HG03558 (cell line): ENCODE data around the gene ATF2.

Experiments
- ATAC-seq: cut with Tn5 transposase; IDR thresholded peaks from one replicate; pipeline ENCODE4 v1.9.1; 2021; ENCODE audit warnings: moderate number of reproducible peaks; ENCODE audit not compliant: unreplicated experiment; ENCODE audit errors: extremely low read depth

Gene ATF2

DNA sequence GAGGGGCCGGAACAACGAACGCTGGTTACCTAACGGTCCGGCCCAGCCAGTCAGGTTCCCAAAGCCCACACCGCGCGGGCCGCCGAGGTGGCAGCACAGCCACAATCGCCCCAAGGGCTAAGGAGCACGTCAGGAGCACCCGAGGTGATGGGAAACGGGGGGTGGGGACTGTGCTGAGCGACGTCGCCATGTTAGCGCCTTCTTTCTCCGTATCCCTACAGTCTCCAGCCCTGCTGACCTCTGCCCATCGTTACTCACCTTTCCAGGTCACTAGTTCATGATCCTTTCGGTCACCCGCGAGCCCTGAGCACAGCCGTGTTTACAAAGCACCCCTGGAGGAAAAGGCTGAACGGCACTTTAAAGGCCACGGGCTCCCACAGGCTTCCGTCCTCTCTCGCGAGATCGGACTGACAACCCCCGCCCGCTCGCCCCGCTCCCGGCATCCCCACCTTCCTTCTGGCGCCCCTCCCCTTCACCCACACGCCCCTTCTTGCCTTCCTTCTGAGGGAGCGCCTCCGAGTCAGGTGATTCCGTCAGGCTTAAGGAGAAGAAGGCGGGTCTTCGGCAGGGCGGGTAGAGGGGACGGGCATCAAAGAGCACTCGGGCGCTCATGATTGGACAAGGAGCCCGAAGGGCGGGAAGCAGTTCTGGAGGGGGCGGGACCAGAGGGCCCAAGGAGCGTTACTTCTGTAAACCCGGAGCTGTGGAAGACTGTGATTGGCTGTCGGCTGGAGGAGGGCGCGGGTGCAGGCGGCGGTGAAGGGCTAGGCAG is at the start of gene ATF2:
Gene ATF2 (minus strand): TSS at position 412 of the 772 bp plus-strand sequence. CDS start 31,760 bp downstream, outside the sequence.
- peak; percentile 93 for ATAC-seq

GRCh38 chr2:175207741-175208438 is 39.9 kb upstream of the ATF2 start:
- ATAC-seq = no peak

GRCh38 chr2:175206866-175207265 is 38.9 kb upstream of the ATF2 start:
- ATAC-seq = no peak

DNA sequence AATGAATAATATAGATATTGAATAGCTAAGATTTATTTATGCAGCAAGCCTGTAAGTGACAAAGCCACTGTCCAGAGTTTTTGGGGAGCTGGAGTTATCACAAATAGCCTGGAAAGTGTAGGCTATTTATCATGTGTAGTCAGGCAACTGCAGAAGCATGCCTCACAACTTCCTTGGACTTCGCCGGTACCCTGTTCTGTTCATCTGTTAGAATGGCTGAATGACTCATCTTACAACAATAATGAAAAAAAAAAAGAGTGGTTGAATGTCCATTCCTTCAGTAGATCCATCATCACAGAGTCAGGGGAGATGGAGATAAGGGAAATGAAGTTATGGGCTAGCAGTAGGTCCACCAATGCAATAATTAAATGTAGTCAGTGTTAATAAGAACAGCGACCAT is 37.5 kb upstream of the ATF2 start:
- ATAC-seq = no peak

- ATAC-seq = no peak
These were observed 35.9 kb upstream of the ATF2 start for GRCh38 chr2:175203621-175204496.

DNA sequence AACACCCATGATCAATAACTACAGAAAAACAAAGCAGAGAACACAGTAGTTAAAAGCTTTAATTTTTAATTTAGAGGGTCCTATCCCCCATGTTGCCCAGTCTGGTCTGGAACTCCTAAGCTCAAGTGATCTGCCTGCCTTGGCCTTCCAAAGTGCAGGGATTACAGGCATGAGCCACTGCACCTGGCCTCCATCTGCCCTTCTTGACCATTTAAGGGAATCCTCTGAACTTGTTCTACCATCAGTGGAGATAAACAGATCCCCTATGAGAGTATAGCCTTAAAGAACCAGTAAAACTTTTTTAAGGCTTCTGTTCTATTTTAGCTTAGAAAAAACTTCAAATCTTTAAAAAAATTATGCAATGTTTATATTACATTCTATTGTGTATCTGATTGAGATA is 27.0 kb upstream of the ATF2 start:
- no peak for ATAC-seq

DNA sequence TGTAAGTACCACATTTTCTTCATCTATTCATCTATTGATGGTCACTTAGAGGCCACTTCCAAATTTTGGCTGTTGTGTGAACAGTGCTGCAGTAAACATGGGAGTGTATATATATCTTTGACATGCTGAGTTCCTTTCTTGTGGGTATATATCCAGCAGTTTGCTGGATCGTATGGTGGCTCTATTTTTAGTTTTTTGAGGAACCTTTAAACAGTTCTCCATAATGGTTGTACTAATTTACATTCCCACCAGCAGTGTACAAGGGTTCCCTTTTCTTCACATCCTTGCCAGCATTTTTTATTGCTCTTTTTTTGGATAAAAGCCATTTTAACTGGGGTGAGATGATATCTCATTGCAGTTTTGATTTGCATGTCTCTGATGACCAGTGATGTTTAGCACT is 20.8 kb upstream of the ATF2 start:
- no peak for ATAC-seq

DNA sequence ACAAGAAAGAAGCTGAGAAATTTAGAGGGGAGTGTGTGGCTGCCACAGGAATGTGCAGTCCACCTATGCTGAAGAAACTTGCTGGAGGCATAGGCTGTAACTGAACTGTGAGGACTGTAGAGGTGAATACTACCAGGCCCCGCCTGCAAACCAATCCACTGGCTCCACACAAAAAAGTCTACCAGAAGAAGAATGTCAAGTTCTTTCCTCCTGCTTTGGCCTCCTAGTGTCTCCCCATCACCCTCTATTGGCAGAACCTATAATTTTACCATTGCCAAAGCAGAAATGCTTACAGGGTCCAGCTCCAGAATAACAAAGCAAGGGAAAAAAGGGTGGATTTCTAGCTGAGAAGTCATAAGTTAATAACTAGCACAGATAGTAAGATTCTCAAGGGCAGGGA is 19.4 kb upstream of the ATF2 start:
- no peak for ATAC-seq

- no peak for ATAC-seq
These were observed 15.7 kb upstream of the ATF2 start for GRCh38 chr2:175183674-175184073.

DNA sequence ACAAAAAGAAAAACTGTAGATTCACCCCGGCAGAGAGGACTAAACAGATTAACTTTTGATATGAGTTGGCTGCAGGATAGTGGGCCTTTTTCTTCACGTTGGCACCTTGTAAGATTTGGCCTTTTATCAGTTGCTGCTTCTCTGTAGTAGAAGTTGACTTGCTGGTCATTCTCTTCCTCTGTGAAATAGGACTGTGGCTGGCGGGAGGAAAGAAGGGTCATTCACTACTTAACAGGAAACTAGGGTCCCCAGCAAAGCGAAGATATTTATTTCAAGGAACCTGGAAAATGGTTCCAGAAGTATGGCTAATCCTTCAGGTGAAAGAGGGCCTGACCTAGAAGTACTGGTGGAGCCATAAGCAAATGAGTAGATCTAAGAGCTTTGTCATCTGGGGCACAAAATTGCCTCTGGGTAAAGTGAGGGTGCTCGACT is 13.9 kb upstream of the ATF2 start:
- no peak for ATAC-seq

DNA sequence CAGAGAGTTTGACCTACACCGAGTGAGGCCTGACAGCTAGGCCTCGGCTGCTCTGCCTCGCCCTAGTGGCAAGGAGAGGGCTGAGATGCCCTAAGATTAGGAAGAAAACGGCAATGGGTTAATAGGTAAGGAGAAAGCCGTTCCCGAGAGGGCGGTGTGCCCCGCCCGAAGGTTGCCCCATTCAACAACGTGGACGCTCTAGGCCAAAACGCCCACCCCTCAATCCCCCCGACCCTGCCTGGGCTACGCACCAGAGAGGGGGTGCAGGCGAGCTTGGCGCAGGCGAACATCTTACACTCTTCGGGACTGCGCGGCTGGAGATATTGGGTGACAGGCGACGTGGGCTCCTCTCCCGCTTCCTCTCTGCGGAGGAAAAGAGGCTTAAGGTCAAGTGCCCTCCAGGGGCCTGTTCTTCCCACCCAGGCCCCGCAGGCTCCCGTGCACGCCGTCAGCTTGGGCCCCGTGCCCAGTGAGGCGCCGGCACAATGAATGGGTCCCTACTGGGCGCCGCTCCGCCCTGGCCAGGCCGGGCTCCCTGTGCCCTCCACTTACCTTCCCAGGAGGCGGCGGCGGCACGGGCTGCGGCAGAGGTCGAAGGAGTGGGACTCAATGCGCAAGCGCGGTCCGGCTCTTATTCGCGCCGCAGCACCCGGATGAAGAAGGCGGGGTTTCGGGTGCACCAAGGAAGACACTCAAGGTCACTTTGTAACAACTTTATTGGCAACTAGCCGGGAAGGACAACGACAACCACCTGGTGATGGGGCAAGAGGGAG is 13.3 kb upstream of the ATF2 start, which contains the start of gene ATP5MC3:
Gene ATP5MC3 (minus strand): TSS at position 607 of the 773 bp plus-strand sequence. CDS start 317 bp downstream, at position 290.
- ATAC-seq = peak; percentile 67

DNA sequence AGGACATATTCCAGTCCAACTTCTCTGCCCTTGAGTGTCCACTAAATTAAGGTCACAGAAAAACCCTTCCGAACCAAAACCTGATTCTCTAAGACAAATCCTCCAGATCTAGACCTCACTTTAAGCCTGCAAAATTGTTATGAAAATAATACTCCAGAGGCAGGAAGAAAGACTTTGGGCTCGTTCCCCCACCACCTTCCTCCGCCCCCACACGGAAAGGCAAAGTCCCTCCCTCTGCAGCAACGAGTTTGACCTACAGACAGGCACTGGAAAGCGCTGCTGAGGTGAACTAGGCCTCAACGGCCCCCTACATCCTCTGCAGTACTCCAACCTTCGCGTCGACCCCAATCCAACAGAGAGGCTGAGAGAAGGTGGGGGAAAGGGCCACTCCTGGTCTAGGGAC is 12.7 kb upstream of the ATF2 start:
- peak; percentile 37 for ATAC-seq

GRCh38 chr2:175176624-175177023 is 8.6 kb upstream of the ATF2 start:
- ATAC-seq = no peak

- ATAC-seq = no peak
These were observed 7.9 kb upstream of the ATF2 start for GRCh38 chr2:175175896-175176295.

- no peak for ATAC-seq
These were observed 7.3 kb upstream of the ATF2 start for GRCh38 chr2:175175320-175175719.

DNA sequence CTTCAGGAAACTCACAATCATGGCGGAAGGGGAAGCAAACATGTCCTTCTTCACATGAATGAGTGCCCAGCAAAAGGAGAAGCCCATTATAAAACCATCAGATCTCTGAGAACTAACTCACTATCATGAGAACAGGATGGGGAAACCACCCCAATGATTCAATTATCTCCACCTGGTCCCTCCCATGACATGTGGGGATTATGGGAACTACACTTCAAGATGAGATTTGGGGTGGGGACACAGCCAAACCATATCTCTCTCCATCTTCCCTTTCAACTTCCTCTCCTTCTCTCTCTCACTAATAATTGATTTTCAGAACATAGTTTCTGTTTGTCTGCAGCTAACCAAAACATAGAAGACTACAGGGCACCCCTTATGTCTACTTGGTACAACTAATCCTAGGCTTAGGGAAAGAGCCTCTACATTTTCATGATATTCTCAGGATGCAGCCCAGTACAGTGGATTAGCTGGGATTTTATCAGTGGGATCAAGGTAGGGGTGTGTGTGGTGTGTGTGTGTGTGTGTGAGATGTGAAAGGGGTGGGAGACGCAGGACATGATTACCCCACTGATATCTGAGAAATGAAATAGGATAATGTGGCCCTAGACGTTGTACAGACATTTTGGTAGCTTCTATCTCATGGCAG is 2.8 kb upstream of the ATF2 start:
- ATAC-seq = no peak

DNA sequence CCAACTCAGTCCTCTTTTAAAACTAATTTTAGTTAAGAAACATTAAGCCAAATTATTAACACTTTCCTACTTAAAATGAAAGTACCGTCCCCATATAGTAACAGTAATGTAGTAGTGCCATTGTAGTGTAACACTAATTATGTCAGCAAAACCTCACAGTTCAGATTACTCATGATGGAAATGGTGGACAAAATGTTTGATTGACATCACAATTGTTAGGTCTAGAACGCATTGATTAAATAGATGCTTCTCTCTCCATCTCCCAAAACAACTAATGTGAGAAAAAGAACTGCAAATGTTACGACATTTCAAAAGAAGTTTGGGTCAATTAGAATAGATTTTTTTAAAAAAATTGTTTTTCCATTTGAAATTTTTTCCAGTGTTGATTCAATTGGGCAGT is 1.2 kb upstream of the ATF2 start:
- no peak for ATAC-seq

DNA sequence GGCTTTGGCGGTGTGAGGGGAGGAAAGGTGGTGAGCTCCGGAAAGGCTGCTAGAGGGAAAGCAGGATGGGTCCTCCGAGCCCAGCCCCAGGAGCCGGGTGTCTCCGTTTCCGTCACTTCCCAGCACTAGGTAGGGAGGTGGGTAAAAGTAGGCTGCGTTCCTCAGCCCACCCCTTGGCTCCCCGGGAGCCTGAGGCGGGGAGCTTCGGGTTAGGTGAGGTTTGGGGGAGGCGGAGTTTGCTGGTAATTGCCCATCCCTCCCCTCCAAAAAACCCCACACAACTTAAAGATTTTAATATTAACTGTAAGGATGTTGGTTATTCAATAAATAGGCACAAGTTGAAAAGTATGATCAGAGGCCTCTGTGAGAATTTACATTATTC is 552 bp upstream of the ATF2 start:
- ATAC-seq = peak; percentile 5

DNA sequence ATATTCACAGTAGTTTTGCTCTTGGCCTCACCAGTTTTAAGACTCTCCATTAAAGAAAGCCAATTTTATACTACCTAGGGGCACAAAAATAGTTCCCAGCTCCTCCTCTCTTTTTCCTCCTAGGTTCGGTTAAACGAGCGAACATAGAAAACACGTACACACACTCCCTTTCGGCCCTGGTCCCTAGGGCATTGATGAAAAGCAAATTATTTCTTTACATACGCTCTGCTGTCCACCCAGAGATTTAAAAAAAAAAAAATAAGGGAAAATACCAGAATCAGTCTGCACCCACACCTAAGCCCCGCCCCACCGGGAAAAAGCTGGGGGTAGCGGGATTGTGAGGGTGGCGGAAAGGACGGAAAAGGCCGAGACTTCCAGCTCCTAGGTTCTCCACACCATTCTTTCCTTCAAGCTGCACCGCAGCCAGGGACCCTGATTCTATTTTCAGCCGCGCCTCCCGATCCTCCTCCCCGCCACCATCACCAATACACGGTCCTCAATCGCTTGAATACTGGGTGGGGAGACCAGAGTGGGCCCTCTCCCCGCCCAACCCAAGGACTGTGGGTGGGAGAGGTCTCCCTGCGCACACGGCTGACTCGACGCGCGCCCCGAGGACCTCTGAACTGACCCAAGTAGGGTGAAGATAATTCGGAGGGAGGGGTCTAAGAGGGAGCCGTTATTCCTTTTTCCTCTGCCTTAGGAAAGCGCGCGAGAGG is 769 bp downstream of the ATF2 start:
- no peak for ATAC-seq
